K562 (cell line): ENCODE results near the gene GRK4. TPM values are rescaled to one million over a fixed set of nuclear protein-coding genes. Genes with fewer than 3 reads are reported as not detected.

ENCODE experiments used
- ARID3B ChIP-seq: fragments of 250-450 bp; sonication (Bioruptor Pico); IDR thresholded peaks from 2 replicates; pipeline ENCODE4 v1.4.0; 2020; ENCODE audit warnings: borderline replicate concordance
- ARNT ChIP-seq, 2 experiments: fragments of 450-650 bp; IDR thresholded peaks; 2 replicates each; pipeline ENCODE4 v1.6.1; 2016; ENCODE audit warnings: mild to moderate bottlenecking in 1 of 2
- BRD4 ChIP-seq: fragments of 200-600 bp; sonication (generic); IDR thresholded peaks from 2 replicates; pipeline ENCODE4 v1.6.1; 2017; ENCODE audit warnings: inconsistent platforms
- FOSL1 ChIP-seq: fragments of 200-800 bp; sonication (Bioruptor generic); conservative IDR thresholded peaks from 2 replicates; pipeline ENCODE4 v1.6.1; 2016; ENCODE audit warnings: missing genetic modification characterization, missing compliant biosample characterization
- FOXM1 ChIP-seq, 2 experiments: fragments of 450-650 bp in 1 of 2; sonication (generic) in 1 of 2; formaldehyde crosslinking in 1 of 2; IDR thresholded peaks; 2 replicates each; pipeline versions ENCODE4 v1.6.1 to v1.9.0; 2017 to 2022; ENCODE audit warnings: low read depth in 2 of 2, mild to moderate bottlenecking in 2 of 2, missing genetic modification reagents in 1 of 2, moderate library complexity in 1 of 2
- GATAD2A ChIP-seq: fragments of 450-650 bp; IDR thresholded peaks from 2 replicates; pipeline ENCODE4 v1.6.1; 2017
- KHSRP ChIP-seq: fragments of 450-650 bp; IDR thresholded peaks from 2 replicates; pipeline ENCODE4 v1.6.1; 2017
- MIER1 ChIP-seq: fragments of 450-650 bp; IDR thresholded peaks from 2 replicates; pipeline ENCODE4 v1.6.1; 2016; ENCODE audit warnings: antibody characterized with exemption, mild to moderate bottlenecking, low read depth
- MLLT1 ChIP-seq, 2 experiments: fragments of 450-650 bp; IDR thresholded peaks; 2 replicates each; pipeline ENCODE4 v1.6.1; 2016
- RCOR1 ChIP-seq, 2 experiments: IDR thresholded peaks; 2 replicates each; pipeline ENCODE4 v1.6.1; 2012; ENCODE audit warnings: low read depth in 2 of 2, low read length in 2 of 2, borderline replicate concordance in 1 of 2, improper control_type of control experiment in 1 of 2
- RERE ChIP-seq: sonication (generic); formaldehyde crosslinking; IDR thresholded peaks from 2 replicates; pipeline ENCODE4 v1.8.0; 2023; ENCODE audit warnings: missing genetic modification reagents, mild to moderate bottlenecking, borderline replicate concordance
- SP2 ChIP-seq: IDR thresholded peaks from 2 replicates; pipeline ENCODE4 v1.6.1; 2011; ENCODE audit warnings: mild to moderate bottlenecking, low read depth, low read length, moderate library complexity; ENCODE audit not compliant: poor library complexity, severe bottlenecking; ENCODE audit errors: extremely low read depth
- STAT6 ChIP-seq: sonication (generic); formaldehyde crosslinking; IDR thresholded peaks from 2 replicates; pipeline ENCODE4 v1.8.1; 2023; ENCODE audit warnings: mild to moderate bottlenecking, missing genetic modification reagents
- ZBTB34 ChIP-seq: fragments of 250-450 bp; sonication (Bioruptor Pico); IDR thresholded peaks from 2 replicates; pipeline ENCODE4 v1.8.0; 2021; ENCODE audit warnings: mild to moderate bottlenecking, moderate library complexity
- ZFPM2 ChIP-seq: fragments of 250-450 bp; sonication (Bioruptor Pico); IDR thresholded peaks from 2 replicates; pipeline ENCODE4 v1.5.1; 2022; ENCODE audit warnings: mild to moderate bottlenecking
- ZNF165 ChIP-seq: fragments of 250-450 bp; sonication (Bioruptor Pico); IDR thresholded peaks from 2 replicates; pipeline ENCODE4 v1.4.0; 2020; ENCODE audit warnings: borderline replicate concordance
- polyA plus RNA-seq, 8 experiments: library from polyadenylated mRNA; depleted of rRNA in 4 of 8; stranded (reverse) in 5 of 8; unstranded in 3 of 8; fragments of >200 nt; fragmentation: Nextera tagmentation in 2 of 8; fragmentation: Illumina TruSeq in 1 of 8; extraction: Ambion mirVana in 2 of 8; extraction: Trizol in 1 of 8; gene quantifications; 2 replicates each; pipeline versions ENCODE4 v1.2.1 to v1.2.3, GENCODE V29; 2011 to 2014; ENCODE audit warnings: inconsistent platforms in 1 of 8, missing spikeins in 1 of 8
- total RNA-seq, 7 experiments: library from RNA; depleted of rRNA in 6 of 7; stranded (reverse); fragments of >200 nt in 6 of 7; fragmentation: Illumina TruSeq in 2 of 7; extraction: Trizol in 2 of 7; gene quantifications; 2 replicates each; pipeline versions ENCODE4 v1.2.1 to v1.2.3, GENCODE V29; 2011 to 2021; ENCODE audit warnings: low replicate concordance in 1 of 7

GRK4 gene
- total and polyA plus RNA-seq, 9 of the 15 experiments (the other 6 are each of a cell fraction or from before 2014, with no cell fraction given) = 1.1 to 4.8 (median 2.6) TPM

GRCh38 chr4:3062471-3062870 lies 99.1 kb downstream of the GRK4 start (continued):
- TF ChIP-seq FOSL1 (tag) (no peak), MIER1 (peak; percentile 69), SP2 (no peak), GATAD2A (no peak), RERE (CRISPR knock-in tag) (no peak), ARID3B (CRISPR knock-in tag) (no peak), ARNT (IDR thresholded peaks at IDR 0.05) (no peak), ZFPM2 (no peak), MLLT1 (IDR thresholded peaks at IDR 0.05) (peak in 1 of 2 experiments; percentile 52; a peak in 1 of 4 replicates), RCOR1 (IDR thresholded peaks at IDR 0.05; ENCODE audit: borderline replicate concordance in 1 of 2, low read depth in 2 of 2, low read length in 2 of 2) (peak in 1 of 2 experiments; percentile 50; a peak in 1 of 4 replicates), ZBTB34 (CRISPR knock-in tag) (no peak), KHSRP (no peak), STAT6 (CRISPR knock-in tag) (no peak), BRD4 (no peak), ZNF165 (CRISPR knock-in tag) (no peak), FOXM1 (IDR thresholded peaks at IDR 0.05; ENCODE audit: low read depth) (no peak), FOXM1 (CRISPR knock-in tag; IDR thresholded peaks at IDR 0.05; ENCODE audit: low read depth) (no peak)
